ENCODE results near the gene NAA80. TPM values are rescaled to one million over a fixed set of nuclear protein-coding genes. Genes with fewer than 3 reads are reported as not detected.
A peak's percentile ranks its signal among the peaks of the same experiment; 100 is the strongest.
"Not testable (repeated sequence)": the region's sequence is repeated elsewhere in the genome, so short reads cannot be mapped to it uniquely, and the experiment has no call there.

NAA80 gene
- total RNA-seq, 1 experiment from 2014 or later, result 6.0 TPM

DNA sequence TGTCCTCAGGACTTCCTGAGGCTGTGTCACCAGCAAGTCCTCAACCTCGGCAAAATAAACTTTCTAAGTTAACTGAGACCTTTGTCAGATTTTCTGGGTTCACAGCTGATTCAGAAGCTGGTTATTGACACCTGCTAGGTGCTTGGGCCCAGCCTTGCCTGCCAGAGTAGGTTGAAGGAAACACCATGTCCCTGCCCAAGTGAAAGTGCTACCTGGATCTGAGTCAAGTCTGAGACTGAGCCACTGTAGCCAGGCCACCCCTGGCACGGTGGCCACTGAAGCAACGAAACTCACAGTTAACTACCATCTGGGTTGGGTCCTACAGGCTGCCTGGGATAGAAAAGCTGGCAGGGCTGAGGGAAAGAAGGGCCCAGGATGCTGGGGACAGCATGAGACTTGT, 15.1 kb upstream of the NAA80 start:
- Histone ChIP-seq H3K18ac (ENCODE audit: insufficient read length, low read depth, low read length) (no peak overlapping the region), H4K5ac (ENCODE audit: insufficient read length, low read depth, low read length) (no peak overlapping the region), H2BK120ac (ENCODE audit: low read depth, low read length, poor library complexity, severe bottlenecking) (no peak overlapping the region), H3K27ac (ENCODE audit: insufficient read length, low read depth, low read length) (no peak overlapping the region), H3K9ac (ENCODE audit: extremely low read depth, insufficient read length, low read length) (no peak overlapping the region), H3K79me1 (ENCODE audit: insufficient read depth, low read depth, low read length, poor library complexity, severe bottlenecking) (no peaks in the 10 kb centered on the region), H3K4me1 (ENCODE audit: insufficient read depth, low read length) (no peaks in the 10 kb centered on the region), H4K8ac (replicated peaks; ENCODE audit: insufficient read length, low read depth, low read length) (no peak overlapping the region), H4K20me1 (ENCODE audit: control insufficient read depth, insufficient read depth, insufficient read length) (no peaks in the 10 kb centered on the region), H4K91ac (ENCODE audit: insufficient read length, low read depth, low read length) (no peak overlapping the region), H2BK5ac (ENCODE audit: insufficient read length, low read length) (no peak overlapping the region), H2BK20ac (ENCODE audit: low read depth, low read length, poor library complexity, severe bottlenecking) (no peak overlapping the region), H2BK12ac (ENCODE audit: insufficient read length, low read depth, low read length) (no peak overlapping the region), H3K4me2 (ENCODE audit: insufficient read depth, insufficient read length, low read length) (no peak overlapping the region), H3K23ac (ENCODE audit: insufficient read length, low read depth, low read length) (no peak overlapping the region), H2AK5ac (ENCODE audit: insufficient read length, low read length) (no peak overlapping the region), H2AFZ (ENCODE audit: low read length) (no peak overlapping the region), H3K27me3 (ENCODE audit: insufficient read depth, low read length) (no peaks in the 10 kb centered on the region), H3K14ac (ENCODE audit: insufficient read depth, low read length) (no peak overlapping the region), H3K79me2 (ENCODE audit: insufficient read depth, low read length) (no peaks in the 10 kb centered on the region), H3T11ph (ENCODE audit: low read length) (no peak overlapping the region), H3K23me2 (ENCODE audit: insufficient read length, low read depth, low read length, poor library complexity, severe bottlenecking) (no peaks in the 10 kb centered on the region), H2BK15ac (ENCODE audit: low read depth, low read length) (no peak overlapping the region), H3K9me3 (ENCODE audit: control insufficient read depth, low read depth, low read length) (no peaks in the 10 kb centered on the region), H3K56ac (ENCODE audit: insufficient read length, low read depth, low read length) (no peak overlapping the region), H3K4ac (ENCODE audit: low read depth, low read length) (no peak overlapping the region)
- H3K4me3 Mint-ChIP-seq, result no peak overlapping the region
- no peak for DNase-seq
- TF ChIP-seq, protein P1, sequence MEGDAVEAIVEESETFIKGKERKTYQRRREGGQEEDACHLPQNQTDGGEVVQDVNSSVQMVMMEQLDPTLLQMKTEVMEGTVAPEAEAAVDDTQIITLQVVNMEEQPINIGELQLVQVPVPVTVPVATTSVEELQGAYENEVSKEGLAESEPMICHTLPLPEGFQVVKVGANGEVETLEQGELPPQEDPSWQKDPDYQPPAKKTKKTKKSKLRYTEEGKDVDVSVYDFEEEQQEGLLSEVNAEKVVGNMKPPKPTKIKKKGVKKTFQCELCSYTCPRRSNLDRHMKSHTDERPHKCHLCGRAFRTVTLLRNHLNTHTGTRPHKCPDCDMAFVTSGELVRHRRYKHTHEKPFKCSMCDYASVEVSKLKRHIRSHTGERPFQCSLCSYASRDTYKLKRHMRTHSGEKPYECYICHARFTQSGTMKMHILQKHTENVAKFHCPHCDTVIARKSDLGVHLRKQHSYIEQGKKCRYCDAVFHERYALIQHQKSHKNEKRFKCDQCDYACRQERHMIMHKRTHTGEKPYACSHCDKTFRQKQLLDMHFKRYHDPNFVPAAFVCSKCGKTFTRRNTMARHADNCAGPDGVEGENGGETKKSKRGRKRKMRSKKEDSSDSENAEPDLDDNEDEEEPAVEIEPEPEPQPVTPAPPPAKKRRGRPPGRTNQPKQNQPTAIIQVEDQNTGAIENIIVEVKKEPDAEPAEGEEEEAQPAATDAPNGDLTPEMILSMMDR (conservative IDR thresholded peaks at IDR 0.05), result no peak
- peaks cover 4% of the 10 kb centered on the region for H3K27me3 Mint-ChIP-seq (ENCODE audit: low read depth)
- peak overlapping the region in 2 of 3 experiments; percentile 35 to 42; a peak in 3 of 7 replicates for H3K27ac Mint-ChIP-seq
- H3K36me3 Mint-ChIP-seq (ENCODE audit: insufficient read depth in 1 of 3, low read depth in 3 of 3), result peaks cover 48 to 58% (median 56%) of the 10 kb centered on the region in 3 experiments
- peaks cover 14 to 17% of the 10 kb centered on the region in 2 experiments for H3K9me3 Mint-ChIP-seq
- H3K4me1 Mint-ChIP-seq, result peaks cover 6 to 18% of the 10 kb centered on the region in 2 experiments
- no CpG with 5 or more reads among the region's 3 CpGs for WGBS (ENCODE audit: extremely low coverage, insufficient read length, low lambda C conversion rate)

GRCh38 chr3:50312041-50312440, 12.8 kb upstream of the NAA80 start:
- H2AFZ ChIP-seq (ENCODE audit: low read length); H3K23me2 ChIP-seq (ENCODE audit: insufficient read length, low read depth, low read length, poor library complexity, severe bottlenecking); H3K23ac ChIP-seq (ENCODE audit: insufficient read length, low read depth, low read length); H3K4ac ChIP-seq (ENCODE audit: low read depth, low read length); H3K9me3 ChIP-seq (ENCODE audit: control insufficient read depth, low read depth, low read length); H3K9ac ChIP-seq (ENCODE audit: extremely low read depth, insufficient read length, low read length); H4K91ac ChIP-seq (ENCODE audit: insufficient read length, low read depth, low read length); H3K4me2 ChIP-seq (ENCODE audit: insufficient read depth, insufficient read length, low read length); DNase-seq; H3T11ph ChIP-seq (ENCODE audit: low read length); H3K27ac ChIP-seq (ENCODE audit: insufficient read length, low read depth, low read length); H2BK5ac ChIP-seq (ENCODE audit: insufficient read length, low read length); H3K4me3 Mint-ChIP-seq; H4K5ac ChIP-seq (ENCODE audit: insufficient read length, low read depth, low read length); H3K79me2 ChIP-seq (ENCODE audit: insufficient read depth, low read length); H3K27ac Mint-ChIP-seq; H3K27me3 Mint-ChIP-seq (ENCODE audit: low read depth); H3K18ac ChIP-seq (ENCODE audit: insufficient read length, low read depth, low read length); H2BK20ac ChIP-seq (ENCODE audit: low read depth, low read length, poor library complexity, severe bottlenecking); H2BK12ac ChIP-seq (ENCODE audit: insufficient read length, low read depth, low read length); H3K56ac ChIP-seq (ENCODE audit: insufficient read length, low read depth, low read length); H3K4me1 ChIP-seq (ENCODE audit: insufficient read depth, low read length); H4K8ac ChIP-seq (replicated peaks; ENCODE audit: insufficient read length, low read depth, low read length); H3K4me1 Mint-ChIP-seq; H3K27me3 ChIP-seq (ENCODE audit: insufficient read depth, low read length); H4K20me1 ChIP-seq (ENCODE audit: control insufficient read depth, insufficient read depth, insufficient read length); H2BK120ac ChIP-seq (ENCODE audit: low read depth, low read length, poor library complexity, severe bottlenecking); H3K79me1 ChIP-seq (ENCODE audit: insufficient read depth, low read depth, low read length, poor library complexity, severe bottlenecking); H3K14ac ChIP-seq (ENCODE audit: insufficient read depth, low read length); H2BK15ac ChIP-seq (ENCODE audit: low read depth, low read length); H2AK5ac ChIP-seq (ENCODE audit: insufficient read length, low read length): not testable (repeated sequence)
- no CpG with 5 or more reads among the region's 32 CpGs for WGBS (ENCODE audit: extremely low coverage, insufficient read length, low lambda C conversion rate)
- H3K36me3 Mint-ChIP-seq (ENCODE audit: insufficient read depth in 1 of 3, low read depth in 3 of 3), result peaks cover 34 to 40% (median 35%) of the 10 kb centered on the region in 3 experiments
- H3K9me3 Mint-ChIP-seq, result peaks cover 31 to 39% of the 10 kb centered on the region in 2 experiments

All from H9 (cell line).